ENCODE results near the gene ALCAM. TPM values are rescaled to one million over a fixed set of nuclear protein-coding genes. Genes with fewer than 3 reads are reported as not detected.

The ALCAM gene
- total RNA-seq, 1 experiment from 2014 or later = 98.4 TPM

DNA sequence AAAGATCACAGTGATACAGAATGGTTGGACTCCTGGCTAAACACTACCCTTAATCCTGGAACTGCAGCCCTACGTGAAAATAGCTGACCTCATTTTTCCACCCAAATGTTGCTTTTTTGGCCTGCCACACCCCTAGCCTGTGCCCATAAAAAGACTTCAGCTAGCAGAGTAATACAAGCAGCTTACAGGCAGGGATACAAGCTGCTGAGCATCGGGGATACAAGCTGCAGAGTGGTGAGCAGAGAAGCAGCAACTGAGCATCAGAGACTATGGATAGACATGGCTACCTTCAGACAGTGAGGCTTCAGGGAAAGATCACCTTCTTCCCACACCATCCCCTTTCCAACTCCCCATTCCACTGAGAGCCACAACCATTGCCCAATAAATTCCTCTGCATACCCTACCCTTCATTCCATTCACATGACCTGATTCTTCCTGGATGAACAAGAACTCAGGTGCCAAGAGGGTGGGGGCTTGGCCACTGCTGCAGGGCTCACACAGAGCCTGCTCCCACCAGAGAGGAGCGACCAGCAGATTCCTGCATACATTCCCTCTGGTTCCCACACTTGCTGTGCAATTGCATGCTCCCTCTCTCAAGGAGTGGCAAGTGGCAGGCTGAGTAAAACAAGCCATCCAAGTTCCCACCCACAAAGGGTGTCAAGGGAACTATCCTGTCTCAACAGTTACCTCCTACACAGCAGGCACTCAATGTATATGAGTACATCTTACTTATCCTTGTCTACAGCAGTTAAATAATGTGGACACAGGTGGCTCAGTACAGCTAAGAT is 217.5 kb downstream of the ALCAM start:
- Mint-ChIP-seq H3K27ac (ENCODE audit: low read depth, unreplicated experiment) (peak overlapping the region; percentile 88), H3K36me3 (ENCODE audit: insufficient read depth, unreplicated experiment) (peaks cover 5% of the 10 kb centered on the region), H3K4me3 (ENCODE audit: unreplicated experiment) (no peak overlapping the region), H3K4me1 (ENCODE audit: insufficient read depth, unreplicated experiment) (peaks cover 17% of the 10 kb centered on the region), H3K9me3 (ENCODE audit: unreplicated experiment) (no peaks in the 10 kb centered on the region), H3K27me3 (ENCODE audit: insufficient read depth, unreplicated experiment) (no peaks in the 10 kb centered on the region)
- intact Hi-C loops (cut with micrococcal nuclease) = no loop called here
- TF ChIP-seq, protein P1, sequence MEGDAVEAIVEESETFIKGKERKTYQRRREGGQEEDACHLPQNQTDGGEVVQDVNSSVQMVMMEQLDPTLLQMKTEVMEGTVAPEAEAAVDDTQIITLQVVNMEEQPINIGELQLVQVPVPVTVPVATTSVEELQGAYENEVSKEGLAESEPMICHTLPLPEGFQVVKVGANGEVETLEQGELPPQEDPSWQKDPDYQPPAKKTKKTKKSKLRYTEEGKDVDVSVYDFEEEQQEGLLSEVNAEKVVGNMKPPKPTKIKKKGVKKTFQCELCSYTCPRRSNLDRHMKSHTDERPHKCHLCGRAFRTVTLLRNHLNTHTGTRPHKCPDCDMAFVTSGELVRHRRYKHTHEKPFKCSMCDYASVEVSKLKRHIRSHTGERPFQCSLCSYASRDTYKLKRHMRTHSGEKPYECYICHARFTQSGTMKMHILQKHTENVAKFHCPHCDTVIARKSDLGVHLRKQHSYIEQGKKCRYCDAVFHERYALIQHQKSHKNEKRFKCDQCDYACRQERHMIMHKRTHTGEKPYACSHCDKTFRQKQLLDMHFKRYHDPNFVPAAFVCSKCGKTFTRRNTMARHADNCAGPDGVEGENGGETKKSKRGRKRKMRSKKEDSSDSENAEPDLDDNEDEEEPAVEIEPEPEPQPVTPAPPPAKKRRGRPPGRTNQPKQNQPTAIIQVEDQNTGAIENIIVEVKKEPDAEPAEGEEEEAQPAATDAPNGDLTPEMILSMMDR (IDR thresholded peaks at IDR 0.05; ENCODE audit: unreplicated experiment) = no peak
- no TSS peak for BruUV-seq (replicated peaks)
- DNase-seq (ENCODE audit: unreplicated experiment) = peak; percentile 60
- CTCF ChIA-PET = no interaction called here
- POLR2A ChIA-PET = interaction anchor here (0.7 kb wide), 1 partner anchor 14 kb away, joined by 5 read pairs; no protein-coding TSS in a partner anchor

DNA sequence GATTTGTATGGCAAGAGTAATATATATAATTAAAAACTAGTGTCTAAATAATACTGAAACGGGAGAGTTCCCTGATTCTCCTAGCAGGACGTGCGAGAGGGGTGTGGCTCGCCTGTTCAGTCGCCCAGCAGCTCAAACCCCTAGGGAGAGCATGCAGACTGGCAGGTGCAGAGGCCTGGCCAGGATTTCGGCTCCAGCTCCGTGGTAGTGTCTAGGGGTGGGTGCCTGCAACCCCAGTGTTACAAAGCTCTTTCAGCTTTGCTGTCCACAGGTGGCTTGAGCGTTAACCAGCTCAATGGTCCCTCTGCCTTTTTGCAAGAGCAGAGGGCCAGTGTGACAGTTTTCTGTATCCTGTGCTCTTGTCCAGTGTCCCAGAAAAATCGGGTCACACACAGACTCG is 226.6 kb downstream of the ALCAM start:
- ChIA-PET POLR2A (no interaction called here), CTCF (interaction anchor here (0.6 kb wide), 2 partner anchors 42 to 1119 kb away, joined by 3 to 4 read pairs; no protein-coding TSS in a partner anchor)
- peaks cover 15% of the 10 kb centered on the region for H3K9me3 Mint-ChIP-seq (ENCODE audit: unreplicated experiment)
- no peak overlapping the region for H3K27ac Mint-ChIP-seq (ENCODE audit: low read depth, unreplicated experiment)
- TF ChIP-seq, protein P1 (IDR thresholded peaks at IDR 0.05; ENCODE audit: unreplicated experiment) = no peak
- DNase-seq (ENCODE audit: unreplicated experiment) = no peak
- no peak overlapping the region for H3K4me3 Mint-ChIP-seq (ENCODE audit: unreplicated experiment)
- no peaks in the 10 kb centered on the region for H3K36me3 Mint-ChIP-seq (ENCODE audit: insufficient read depth, unreplicated experiment)
- H3K4me1 Mint-ChIP-seq (ENCODE audit: insufficient read depth, unreplicated experiment) = peaks cover 13% of the 10 kb centered on the region
- no TSS peak for BruUV-seq (replicated peaks)
- intact Hi-C loops (cut with micrococcal nuclease) = no loop called here
- no peaks in the 10 kb centered on the region for H3K27me3 Mint-ChIP-seq (ENCODE audit: insufficient read depth, unreplicated experiment)

DNA sequence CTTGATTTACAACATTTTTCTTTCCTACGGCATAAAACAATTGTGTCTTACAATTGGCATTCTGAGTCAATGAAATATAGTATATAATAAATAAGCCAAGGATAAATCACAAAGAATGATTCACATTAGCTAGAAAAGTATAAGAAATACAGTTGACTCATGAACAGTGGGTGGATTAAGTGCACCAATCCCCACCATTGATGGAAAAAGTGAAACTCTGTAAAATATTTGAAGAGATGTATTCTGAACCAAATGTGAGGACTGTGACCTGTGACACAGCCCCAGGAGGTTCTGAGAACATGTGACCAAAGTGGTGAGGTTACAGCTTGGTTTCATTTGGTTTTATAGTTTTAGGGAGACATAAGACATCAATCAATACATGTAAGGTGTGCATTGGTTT is 227.5 kb downstream of the ALCAM start:
- ChIA-PET POLR2A (no interaction called here), CTCF (interaction anchor here (0.6 to 1.5 kb wide), 2 partner anchors 13 to 43 kb away, joined by 3 read pairs; no protein-coding TSS in a partner anchor)
- Mint-ChIP-seq H3K4me3 (ENCODE audit: unreplicated experiment) (no peak overlapping the region), H3K27ac (ENCODE audit: low read depth, unreplicated experiment) (no peak overlapping the region), H3K27me3 (ENCODE audit: insufficient read depth, unreplicated experiment) (no peaks in the 10 kb centered on the region), H3K9me3 (ENCODE audit: unreplicated experiment) (peaks cover 15% of the 10 kb centered on the region), H3K4me1 (ENCODE audit: insufficient read depth, unreplicated experiment) (peaks cover 20% of the 10 kb centered on the region), H3K36me3 (ENCODE audit: insufficient read depth, unreplicated experiment) (no peaks in the 10 kb centered on the region)
- TF ChIP-seq, protein P1 (IDR thresholded peaks at IDR 0.05; ENCODE audit: unreplicated experiment) = no peak
- no TSS peak for BruUV-seq (replicated peaks)
- intact Hi-C loops (cut with micrococcal nuclease) = no loop called here
- DNase-seq (ENCODE audit: unreplicated experiment) = no peak

DNA sequence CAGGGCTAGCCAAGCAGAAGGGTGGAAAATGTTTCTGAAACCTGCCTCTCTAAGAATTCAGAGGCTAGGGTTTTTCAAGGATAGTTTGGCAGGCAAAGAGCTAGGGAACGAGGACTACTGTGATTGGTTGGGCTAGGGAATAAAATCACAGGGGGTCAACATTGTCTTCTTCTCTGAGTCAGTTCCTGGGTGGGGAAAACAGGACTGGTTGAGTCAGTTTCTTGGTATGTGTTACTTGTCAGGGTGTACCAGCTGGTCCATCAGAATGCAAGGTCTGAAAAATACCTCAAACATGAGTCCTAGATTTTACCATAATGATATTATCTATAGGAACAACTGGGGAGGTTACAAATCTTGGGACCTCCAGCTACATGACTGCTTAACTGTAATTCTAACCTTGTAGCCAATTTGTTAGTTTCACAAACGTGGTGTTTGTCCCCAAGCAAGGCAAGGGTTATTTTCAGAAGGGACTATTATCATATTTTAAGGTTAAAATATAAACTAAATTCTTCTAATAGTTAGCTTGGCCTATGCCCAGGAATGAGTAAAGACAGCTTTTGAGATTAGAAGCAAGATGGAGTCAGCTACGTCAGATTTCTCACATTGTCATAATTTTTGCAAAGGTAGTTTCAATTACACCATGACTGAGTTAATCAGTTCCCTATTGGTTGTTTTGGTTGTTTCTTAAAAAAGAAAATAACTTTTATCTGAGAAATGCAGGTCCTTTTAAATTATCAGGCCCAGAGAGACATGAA is 231.5 kb downstream of the ALCAM start:
- Mint-ChIP-seq H3K36me3 (ENCODE audit: insufficient read depth, unreplicated experiment) (no peaks in the 10 kb centered on the region), H3K27ac (ENCODE audit: low read depth, unreplicated experiment) (peak overlapping the region; percentile 94), H3K9me3 (ENCODE audit: unreplicated experiment) (peaks cover 15% of the 10 kb centered on the region), H3K27me3 (ENCODE audit: insufficient read depth, unreplicated experiment) (no peaks in the 10 kb centered on the region), H3K4me3 (ENCODE audit: unreplicated experiment) (no peak overlapping the region), H3K4me1 (ENCODE audit: insufficient read depth, unreplicated experiment) (peaks cover 29% of the 10 kb centered on the region)
- BruUV-seq (replicated peaks) = TSS peak; percentile 70
- CTCF ChIA-PET = interaction anchor here (0.7 kb wide), 1 partner anchor 9 kb away, joined by 3 read pairs; no protein-coding TSS in a partner anchor
- intact Hi-C loops (cut with micrococcal nuclease) = no loop called here
- DNase-seq (ENCODE audit: unreplicated experiment) = peak; percentile 85
- POLR2A ChIA-PET = interaction anchor here (0.6 to 1.6 kb wide), 2 partner anchors 14 to 71 kb away, joined by 3 to 5 read pairs; no protein-coding TSS in a partner anchor
- TF ChIP-seq, protein P1 (IDR thresholded peaks at IDR 0.05; ENCODE audit: unreplicated experiment) = no peak

Data from MCF 10A (cell line).